ENCODE data around the gene DDR1.

Gene DDR1

DNA sequence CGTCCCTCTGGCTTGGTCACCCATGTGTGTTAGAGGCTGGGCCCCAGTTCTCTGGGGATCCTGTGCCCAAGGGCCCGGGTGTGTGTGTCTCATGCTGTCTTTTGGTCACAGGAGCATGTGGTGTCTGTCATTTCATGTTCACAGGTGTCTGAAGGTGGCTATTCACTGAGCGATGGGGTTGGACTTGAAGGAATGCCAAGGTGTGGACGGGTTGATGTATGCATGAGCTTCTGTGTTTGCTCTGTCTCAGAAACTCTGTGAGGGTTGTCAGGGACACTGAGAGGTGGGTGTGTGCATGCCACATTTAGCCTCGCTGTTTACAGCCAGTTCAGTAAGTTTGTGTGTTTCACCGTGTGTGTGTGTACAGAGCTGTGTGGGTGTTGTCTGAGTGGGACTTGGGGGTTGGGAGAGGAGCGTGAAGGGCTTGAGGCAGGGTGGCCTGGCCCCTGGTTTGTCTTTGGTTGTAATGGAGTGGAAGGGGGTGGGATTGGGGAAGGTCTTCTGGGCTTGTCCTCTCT is 1.2 kb downstream of the DDR1 start:
- H3K4me3 ChIP-seq (ENCODE audit: low read depth, low read length): peak overlapping the region; percentile 79
- TF ChIP-seq, protein P1, sequence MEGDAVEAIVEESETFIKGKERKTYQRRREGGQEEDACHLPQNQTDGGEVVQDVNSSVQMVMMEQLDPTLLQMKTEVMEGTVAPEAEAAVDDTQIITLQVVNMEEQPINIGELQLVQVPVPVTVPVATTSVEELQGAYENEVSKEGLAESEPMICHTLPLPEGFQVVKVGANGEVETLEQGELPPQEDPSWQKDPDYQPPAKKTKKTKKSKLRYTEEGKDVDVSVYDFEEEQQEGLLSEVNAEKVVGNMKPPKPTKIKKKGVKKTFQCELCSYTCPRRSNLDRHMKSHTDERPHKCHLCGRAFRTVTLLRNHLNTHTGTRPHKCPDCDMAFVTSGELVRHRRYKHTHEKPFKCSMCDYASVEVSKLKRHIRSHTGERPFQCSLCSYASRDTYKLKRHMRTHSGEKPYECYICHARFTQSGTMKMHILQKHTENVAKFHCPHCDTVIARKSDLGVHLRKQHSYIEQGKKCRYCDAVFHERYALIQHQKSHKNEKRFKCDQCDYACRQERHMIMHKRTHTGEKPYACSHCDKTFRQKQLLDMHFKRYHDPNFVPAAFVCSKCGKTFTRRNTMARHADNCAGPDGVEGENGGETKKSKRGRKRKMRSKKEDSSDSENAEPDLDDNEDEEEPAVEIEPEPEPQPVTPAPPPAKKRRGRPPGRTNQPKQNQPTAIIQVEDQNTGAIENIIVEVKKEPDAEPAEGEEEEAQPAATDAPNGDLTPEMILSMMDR (IDR thresholded peaks at IDR 0.05; ENCODE audit: low read depth, low read length): no peak

DNA sequence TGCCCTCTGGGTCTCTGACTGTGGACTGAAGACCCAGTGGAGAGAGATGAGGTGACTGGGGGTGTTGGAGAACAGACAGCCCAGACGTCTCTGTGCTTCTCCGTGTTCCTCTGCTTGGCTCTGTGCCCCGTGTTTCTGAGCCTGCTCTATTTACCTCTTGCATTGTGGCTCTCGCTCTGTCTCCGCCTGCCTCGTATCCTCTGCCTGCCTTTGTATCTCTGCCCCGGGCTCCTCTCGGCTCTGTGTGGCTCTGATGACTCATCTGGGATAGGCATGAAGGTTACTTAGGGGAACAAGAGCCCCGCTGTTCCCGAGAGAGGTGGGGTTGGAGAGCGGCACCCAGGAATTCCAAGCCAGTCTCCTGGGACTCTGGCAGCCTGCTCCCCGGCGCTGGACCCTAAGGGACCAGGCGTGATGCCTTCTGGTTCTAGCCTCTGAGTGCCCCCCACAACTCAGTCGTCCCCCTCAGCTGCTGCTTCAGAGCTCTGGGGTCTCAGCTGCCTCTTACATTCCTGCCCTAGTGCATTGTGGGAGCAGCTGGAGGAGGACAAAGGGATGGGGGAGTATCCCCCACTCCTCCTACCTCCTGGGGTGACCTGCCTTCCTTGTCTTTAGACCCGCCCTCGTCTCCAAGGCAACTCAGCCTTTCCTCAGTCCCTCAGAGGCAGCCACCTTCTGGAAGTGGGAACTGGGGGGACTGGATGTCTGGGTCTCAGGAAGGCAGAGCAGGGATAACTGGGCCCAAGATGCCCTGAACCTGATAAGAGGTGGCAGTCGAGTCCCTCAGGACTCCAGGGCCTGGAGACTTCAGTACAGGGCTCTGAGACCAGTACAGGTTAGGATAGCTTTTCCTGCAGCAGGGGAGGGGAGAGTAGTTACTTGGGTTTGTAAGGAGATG is 1.9 kb downstream of the DDR1 start:
- TF ChIP-seq, protein P1 (IDR thresholded peaks at IDR 0.05; ENCODE audit: low read depth, low read length): no peak
- H3K4me3 ChIP-seq (ENCODE audit: low read depth, low read length): peak overlapping the region; percentile 79

DNA sequence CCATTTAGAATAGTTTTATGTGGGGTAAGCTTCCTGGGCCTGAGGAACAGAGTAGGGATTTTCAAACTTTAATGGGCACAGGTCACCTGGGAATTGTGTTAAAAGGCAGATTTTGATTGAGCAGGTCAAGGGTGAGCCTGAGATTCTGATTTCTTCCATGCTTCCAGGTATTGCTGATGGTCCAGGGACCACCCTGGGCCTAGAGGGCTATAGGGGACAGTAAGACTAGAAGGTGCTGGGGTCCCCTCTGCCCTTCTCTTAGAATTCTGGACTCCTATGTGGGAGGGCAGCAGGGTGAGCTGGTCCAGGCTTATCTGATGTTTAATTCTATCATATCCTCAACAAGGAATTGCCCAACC is 2.6 kb downstream of the DDR1 start:
- H3K4me3 ChIP-seq (ENCODE audit: low read depth, low read length): no peak overlapping the region; the same call in 1 of the 2 replicates
- TF ChIP-seq, protein P1 (IDR thresholded peaks at IDR 0.05; ENCODE audit: low read depth, low read length): no peak

DNA sequence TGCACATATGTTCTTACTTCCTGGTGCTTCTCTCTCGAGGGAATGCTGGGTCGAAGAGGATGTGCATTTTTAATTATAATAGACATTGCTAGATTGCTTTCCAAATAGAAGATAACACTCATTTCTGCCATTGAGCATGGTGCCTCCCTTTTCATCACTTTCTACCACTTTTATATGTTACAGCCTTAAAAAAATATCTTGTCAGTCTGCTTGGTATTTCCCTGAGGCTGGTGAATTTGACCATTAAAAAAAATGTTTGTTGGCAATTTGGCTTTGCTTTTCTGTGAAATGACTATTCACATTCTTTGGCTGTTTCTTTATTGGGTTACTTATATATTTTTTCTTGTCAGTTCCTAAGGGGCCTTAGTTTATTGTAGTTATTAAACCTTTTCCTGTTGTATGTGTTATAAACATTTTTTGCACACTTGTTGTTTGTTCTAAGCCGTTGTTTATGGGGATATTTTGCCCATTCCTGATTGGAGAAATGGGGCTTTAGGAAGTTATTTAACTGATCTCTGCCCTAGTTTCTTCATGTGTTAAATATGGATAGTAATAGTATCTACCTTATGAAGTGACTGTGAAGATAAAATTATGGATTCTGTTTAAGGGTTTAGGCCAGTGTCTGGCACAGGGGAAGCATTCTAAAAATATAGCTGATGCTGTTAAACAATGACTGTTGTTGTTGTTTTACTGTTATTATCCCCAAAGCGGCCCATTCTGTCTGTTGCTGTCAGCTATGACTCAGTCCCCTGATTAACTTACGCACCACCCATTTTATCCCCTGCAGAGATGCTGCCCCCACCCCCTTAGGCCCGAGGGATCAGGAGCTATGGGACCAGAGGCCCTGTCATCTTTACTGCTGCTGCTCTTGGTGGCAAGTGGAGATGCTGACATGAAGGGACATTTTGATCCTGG is 3.8 kb downstream of the DDR1 start:
- H3K4me3 ChIP-seq (ENCODE audit: low read depth, low read length): no peak overlapping the region
- TF ChIP-seq, protein P1 (IDR thresholded peaks at IDR 0.05; ENCODE audit: low read depth, low read length): no peak

DNA sequence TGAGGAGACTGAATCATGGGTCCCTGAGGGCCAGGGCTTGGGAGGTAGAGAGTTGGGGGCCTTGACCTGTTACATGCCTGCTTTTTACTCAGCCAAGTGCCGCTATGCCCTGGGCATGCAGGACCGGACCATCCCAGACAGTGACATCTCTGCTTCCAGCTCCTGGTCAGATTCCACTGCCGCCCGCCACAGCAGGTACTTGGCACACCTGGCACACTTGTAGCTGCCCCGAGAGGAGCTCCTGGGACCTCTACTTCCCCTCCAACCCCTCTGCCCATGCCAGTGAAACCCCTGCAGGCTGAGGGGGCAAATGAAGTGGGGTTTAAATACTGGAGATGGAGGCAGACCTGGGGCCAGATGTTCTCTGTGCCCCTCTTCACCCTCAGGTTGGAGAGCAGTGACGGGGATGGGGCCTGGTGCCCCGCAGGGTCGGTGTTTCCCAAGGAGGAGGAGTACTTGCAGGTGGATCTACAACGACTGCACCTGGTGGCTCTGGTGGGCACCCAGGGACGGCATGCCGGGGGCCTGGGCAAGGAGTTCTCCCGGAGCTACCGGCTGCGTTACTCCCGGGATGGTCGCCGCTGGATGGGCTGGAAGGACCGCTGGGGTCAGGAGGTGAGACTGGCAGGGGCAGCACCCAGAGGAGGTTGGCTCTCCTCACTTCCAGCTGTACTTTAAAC is 4.6 kb downstream of the DDR1 start:
- TF ChIP-seq, protein P1 (IDR thresholded peaks at IDR 0.05; ENCODE audit: low read depth, low read length): no peak
- H3K4me3 ChIP-seq (ENCODE audit: low read depth, low read length): no peak overlapping the region

DNA sequence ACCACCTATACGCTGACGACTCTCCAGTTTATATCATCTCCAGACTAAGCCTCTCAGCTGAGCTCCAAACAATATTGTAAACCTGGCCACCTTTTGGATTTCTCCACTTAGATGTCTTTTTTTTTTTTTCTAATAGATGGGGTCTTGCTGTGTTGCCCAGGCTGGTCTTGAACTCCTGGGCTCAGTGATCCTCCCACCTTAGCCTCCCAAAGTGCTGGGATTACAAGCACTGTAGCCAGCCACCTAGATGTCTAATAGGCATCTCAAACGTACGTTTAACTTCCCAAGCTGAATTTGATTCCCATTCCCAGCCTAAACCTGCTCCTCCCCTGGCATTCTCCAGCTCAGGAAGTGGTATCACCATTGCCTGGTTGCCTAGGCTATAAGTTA is 5.2 kb downstream of the DDR1 start:
- no peak overlapping the region for H3K4me3 ChIP-seq (ENCODE audit: low read depth, low read length)
- TF ChIP-seq, protein P1 (IDR thresholded peaks at IDR 0.05; ENCODE audit: low read depth, low read length): no peak
